ENCODE measurements around the gene ACO2.
A peak's percentile ranks its signal among the peaks of the same experiment; 100 is the strongest.

The ACO2 gene

DNA sequence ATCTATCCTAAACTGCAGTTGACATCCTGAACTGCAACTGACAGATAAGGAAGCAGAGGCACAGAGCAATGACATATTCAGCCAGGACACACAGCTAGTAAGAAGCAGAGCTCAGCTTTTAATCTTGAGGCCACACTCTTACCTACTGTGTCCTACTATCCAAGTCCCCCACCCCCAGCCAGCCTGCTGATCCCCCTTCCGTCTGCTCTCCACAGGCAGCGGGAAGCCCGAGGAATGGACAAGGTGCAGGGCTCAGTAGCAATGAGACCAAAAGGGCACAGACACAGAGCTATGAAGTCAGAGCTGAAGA lies 71.0 kb downstream of the ACO2 start:
- TF ChIP-seq, protein P1, sequence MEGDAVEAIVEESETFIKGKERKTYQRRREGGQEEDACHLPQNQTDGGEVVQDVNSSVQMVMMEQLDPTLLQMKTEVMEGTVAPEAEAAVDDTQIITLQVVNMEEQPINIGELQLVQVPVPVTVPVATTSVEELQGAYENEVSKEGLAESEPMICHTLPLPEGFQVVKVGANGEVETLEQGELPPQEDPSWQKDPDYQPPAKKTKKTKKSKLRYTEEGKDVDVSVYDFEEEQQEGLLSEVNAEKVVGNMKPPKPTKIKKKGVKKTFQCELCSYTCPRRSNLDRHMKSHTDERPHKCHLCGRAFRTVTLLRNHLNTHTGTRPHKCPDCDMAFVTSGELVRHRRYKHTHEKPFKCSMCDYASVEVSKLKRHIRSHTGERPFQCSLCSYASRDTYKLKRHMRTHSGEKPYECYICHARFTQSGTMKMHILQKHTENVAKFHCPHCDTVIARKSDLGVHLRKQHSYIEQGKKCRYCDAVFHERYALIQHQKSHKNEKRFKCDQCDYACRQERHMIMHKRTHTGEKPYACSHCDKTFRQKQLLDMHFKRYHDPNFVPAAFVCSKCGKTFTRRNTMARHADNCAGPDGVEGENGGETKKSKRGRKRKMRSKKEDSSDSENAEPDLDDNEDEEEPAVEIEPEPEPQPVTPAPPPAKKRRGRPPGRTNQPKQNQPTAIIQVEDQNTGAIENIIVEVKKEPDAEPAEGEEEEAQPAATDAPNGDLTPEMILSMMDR (IDR thresholded peaks at IDR 0.05; ENCODE audit: borderline replicate concordance, insufficient read depth, low read depth, low read length), result no peak
- H3K4me3 ChIP-seq (ENCODE audit: low read depth, low read length), result no peak overlapping the region

DNA sequence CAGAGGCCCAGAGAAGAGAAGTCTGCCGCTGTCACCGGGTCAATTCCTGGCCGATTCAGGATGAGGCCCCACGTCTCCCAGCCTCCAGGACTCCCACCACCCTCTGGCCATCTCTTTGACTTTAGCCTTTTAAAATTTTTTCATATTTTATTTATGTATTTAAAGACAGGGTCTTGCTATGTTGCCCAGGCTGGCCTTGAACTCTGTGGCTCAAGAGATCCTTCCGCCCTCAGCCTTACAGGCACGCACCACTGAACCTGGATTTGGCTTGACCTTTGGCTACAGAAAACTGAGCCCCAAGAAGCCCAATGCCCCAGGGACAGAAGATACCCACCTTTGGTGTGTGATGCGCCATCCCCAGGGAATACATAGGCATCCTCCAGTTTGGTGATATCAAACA lies 71.4 kb downstream of the ACO2 start:
- TF ChIP-seq, protein P1 (IDR thresholded peaks at IDR 0.05; ENCODE audit: borderline replicate concordance, insufficient read depth, low read depth, low read length), result no peak
- no peak overlapping the region for H3K4me3 ChIP-seq (ENCODE audit: low read depth, low read length)

DNA sequence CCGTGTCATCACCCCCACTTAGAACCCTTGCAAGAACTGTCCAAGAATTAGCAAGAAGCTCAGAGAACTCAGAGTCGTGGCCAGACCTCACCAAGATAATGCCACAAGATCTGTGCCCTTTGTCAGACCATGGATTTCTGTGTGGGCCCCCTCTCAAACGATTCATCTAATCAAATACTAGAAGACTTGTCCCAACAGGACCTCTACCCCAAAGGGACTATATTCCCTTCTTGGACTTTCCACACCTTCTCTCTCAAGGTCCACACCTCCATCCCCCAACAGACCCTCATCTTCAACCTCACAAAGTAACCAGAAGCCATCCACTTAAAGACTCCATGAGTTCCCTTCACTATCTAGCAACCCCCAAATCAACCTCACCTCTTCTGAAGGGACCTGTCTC lies 72.6 kb downstream of the ACO2 start:
- H3K4me3 ChIP-seq (ENCODE audit: low read depth, low read length), result no peak overlapping the region
- TF ChIP-seq, protein P1 (IDR thresholded peaks at IDR 0.05; ENCODE audit: borderline replicate concordance, insufficient read depth, low read depth, low read length), result no peak

DNA sequence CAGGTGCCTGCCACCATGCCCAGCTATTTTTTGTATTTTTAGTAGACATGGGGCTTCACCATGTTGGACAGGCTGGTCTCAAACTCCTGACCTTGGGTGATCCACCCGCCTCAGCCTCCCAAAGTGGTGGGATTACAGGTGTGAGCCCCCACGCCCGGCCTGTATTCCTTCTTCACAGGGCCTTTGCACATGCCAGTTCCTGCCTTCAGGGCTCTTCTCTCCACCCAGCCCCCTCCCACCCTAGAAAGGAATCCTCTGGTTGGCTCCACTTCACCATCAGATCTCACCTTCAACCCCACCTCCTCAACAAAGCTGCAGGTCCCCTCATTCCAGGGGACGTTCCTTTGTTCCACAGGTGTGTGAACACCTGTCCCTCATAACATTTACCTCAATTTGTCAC lies 73.3 kb downstream of the ACO2 start:
- TF ChIP-seq, protein P1 (IDR thresholded peaks at IDR 0.05; ENCODE audit: borderline replicate concordance, insufficient read depth, low read depth, low read length), result no peak
- H3K4me3 ChIP-seq (ENCODE audit: low read depth, low read length), result no peak overlapping the region

DNA sequence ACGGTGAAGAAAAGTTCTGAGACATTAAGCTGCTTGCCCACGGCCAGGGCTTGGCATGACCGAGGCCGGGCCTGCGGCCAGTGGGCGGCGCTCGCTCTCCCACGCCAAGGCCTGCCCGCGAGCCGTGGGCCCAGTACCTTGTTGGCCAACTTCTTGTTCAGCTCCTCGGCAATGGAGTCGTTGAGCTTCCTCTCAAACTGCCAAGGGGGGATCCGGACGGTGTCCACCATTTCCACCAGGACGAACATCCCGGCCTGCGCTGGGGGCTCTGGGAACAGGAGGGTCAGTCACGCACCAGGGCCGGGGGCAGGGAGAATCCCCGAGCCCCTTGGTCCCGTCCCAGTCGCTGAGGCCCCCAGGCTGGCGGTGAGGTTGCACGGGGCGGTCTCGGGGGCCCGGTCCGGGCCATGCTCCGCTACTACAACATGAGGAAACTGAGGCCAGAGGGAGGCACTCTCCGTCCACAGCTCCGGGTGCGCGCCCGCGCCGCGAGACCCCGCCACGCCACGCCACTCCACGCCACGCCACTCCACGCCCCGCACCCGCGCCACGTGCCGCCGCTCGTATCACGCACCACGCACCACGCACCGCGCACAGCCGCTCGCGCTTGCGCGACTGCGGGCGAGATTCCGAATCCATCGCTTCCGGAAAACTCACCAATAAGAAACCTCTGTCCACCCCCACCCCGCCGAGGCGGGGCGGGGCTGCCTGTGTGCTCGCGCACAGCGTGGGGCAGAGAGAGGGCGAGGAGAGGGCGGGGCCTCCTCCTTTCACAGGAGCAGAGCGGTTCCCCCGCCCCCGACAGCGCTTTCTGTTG lies 75.1 kb downstream of the ACO2 start, which contains the start of gene POLR3H:
Gene POLR3H (minus strand): TSS at position 617 of the 817 bp plus-strand sequence. CDS start 369 bp downstream, at position 248.
- TF ChIP-seq, protein P1 (IDR thresholded peaks at IDR 0.05; ENCODE audit: borderline replicate concordance, insufficient read depth, low read depth, low read length), result peak; percentile 70
- peak within 1 kb of the TSS; percentile 97 for H3K4me3 ChIP-seq (ENCODE audit: low read depth, low read length)

DNA sequence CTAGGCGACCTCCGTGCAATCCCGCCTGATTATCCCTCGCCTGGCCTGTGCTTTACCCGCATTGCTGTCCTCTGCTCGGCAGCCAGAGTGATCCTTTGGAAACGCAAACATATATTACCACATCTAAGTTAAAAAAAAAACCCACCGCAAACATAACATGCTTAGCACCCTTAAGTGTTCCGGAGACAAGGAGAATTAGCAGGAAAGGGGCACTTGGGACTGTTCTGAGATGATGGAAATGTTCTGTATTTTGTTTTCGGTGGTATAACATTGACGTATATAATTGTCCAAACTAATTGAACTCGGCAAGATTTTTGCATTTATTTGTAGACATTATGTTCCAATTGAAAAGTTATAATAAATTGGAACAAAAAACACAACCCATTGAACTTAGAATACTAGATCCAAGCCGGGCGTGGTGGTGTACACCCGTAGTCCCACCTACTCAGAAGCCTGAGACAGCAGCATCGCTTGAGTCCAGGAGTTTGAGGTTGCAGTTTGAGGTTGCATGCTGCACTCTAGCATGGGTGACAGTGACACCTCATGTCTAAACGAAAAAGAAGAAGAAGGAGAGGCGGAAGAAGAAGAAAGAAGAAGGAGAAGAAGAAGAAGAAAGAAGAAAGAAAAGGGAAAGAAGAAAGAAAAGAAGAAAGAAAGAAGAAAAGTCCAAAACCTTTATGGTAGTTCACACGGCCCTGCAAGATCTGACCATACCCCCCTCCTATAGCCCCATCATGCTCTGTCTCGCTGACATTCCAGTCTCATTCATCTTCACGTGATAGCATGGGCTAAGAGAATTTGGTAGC lies 76.0 kb downstream of the ACO2 start:
- TF ChIP-seq, protein P1 (IDR thresholded peaks at IDR 0.05; ENCODE audit: borderline replicate concordance, insufficient read depth, low read depth, low read length), result no peak
- H3K4me3 ChIP-seq (ENCODE audit: low read depth, low read length), result peak overlapping the region; percentile 12

Measured in GM12875 (cell line).